GM12878 (cell line): ENCODE measurements around the gene PNMT. TPM values are rescaled to one million over a fixed set of nuclear protein-coding genes. Genes with fewer than 3 reads are reported as not detected.

Experiments
- ATAC-seq: fragments of 200-7000 bp; cut with Tn5 transposase; 3 replicates; pipeline ENCODE4 v1.9.1; 2020; ENCODE audit warnings: mild to moderate bottlenecking, moderate library complexity
- BruUV-seq: library from RNA; stranded (reverse); fragments of 400-500 nt; replicated peaks from 2 replicates; lab custom pipeline; 2021; lab: Mats Ljungman, UMichigan
- CTCF ChIA-PET: fragments of 300-600 bp; sonication (Branson Sonifier 250); formaldehyde crosslinking; extraction: SDS; loops from one replicate; lab custom pipeline; 2021; ENCODE audit warnings: inconsistent platforms; lab: Yijun Ruan, JAX
- POLR2A ChIA-PET: fragments of 350-600 bp; formaldehyde crosslinking; extraction: SDS; loops from one replicate; lab custom pipeline; 2021; ENCODE audit warnings: inconsistent platforms; lab: Charles Lee
- RAD21 ChIA-PET: fragments of 300-600 bp; sonication (Branson Sonifier 250); formaldehyde crosslinking; loops from one replicate; lab custom pipeline; 2023; ENCODE audit warnings: antibody characterized with exemption; ENCODE audit not compliant: unreplicated experiment; lab: Charles Lee
- SMC1A ChIA-PET: fragments of 300-600 bp; sonication (Branson Sonifier 250); formaldehyde crosslinking; loops from one replicate; lab custom pipeline; 2023; ENCODE audit not compliant: unreplicated experiment, uncharacterized antibody; lab: Charles Lee
- DNase-seq: peaks from one replicate; pipeline ENCODE4 v3.0.0-alpha.2; 2011; ENCODE audit warnings: low read depth, low spot score
- FAIRE-seq: peaks from 3 replicates; lab custom pipeline; 2011; peaks lifted over from hg19 to GRCh38; lab: Jason Lieb, UNC
- H2AFZ ChIP-seq: 2 replicates; pipeline ENCODE4 v1.6.0; 2011; ENCODE audit warnings: low read depth, low read length, control low read depth; ENCODE audit not compliant: control insufficient read depth
- H3K27ac ChIP-seq: 2 replicates; pipeline ENCODE4 v1.5.1; 2011; ENCODE audit warnings: control low read depth; ENCODE audit not compliant: control insufficient read depth, insufficient read depth
- H3K27me3 ChIP-seq, 2 experiments: replicated peaks in 1 of 2; 2 replicates each; pipeline versions ENCODE4 v1.6.0 to v1.6.1; 2011; ENCODE audit warnings: low read length in 1 of 2; ENCODE audit not compliant: control insufficient read depth in 2 of 2, insufficient read depth in 2 of 2
- H3K36me3 ChIP-seq, 2 experiments: 2 replicates each; pipeline ENCODE4 v1.5.1; 2011; ENCODE audit warnings: low read length in 1 of 2; ENCODE audit not compliant: control insufficient read depth in 2 of 2, insufficient read depth in 2 of 2
- H3K4me1 ChIP-seq: 2 replicates; pipeline ENCODE4 v1.6.1; 2011; ENCODE audit warnings: mild to moderate bottlenecking, low read length, moderate library complexity, mixed read lengths; ENCODE audit not compliant: control insufficient read depth, insufficient read depth
- H3K4me2 ChIP-seq: 2 replicates; pipeline ENCODE4 v1.6.0; 2011; ENCODE audit warnings: control low read depth; ENCODE audit not compliant: control insufficient read depth, insufficient read depth
- H3K4me3 ChIP-seq: fragments of 200-600 bp; sonication (generic); 2 replicates; pipeline ENCODE4 v1.5.1; 2016
- H3K79me2 ChIP-seq: 2 replicates; pipeline ENCODE4 v1.6.0; 2011; ENCODE audit warnings: low read length; ENCODE audit not compliant: control insufficient read depth, insufficient read depth
- H3K9ac ChIP-seq: 2 replicates; pipeline ENCODE4 v1.8.0; 2011; ENCODE audit warnings: low read length, control low read depth, mixed read lengths; ENCODE audit not compliant: control insufficient read depth, insufficient read depth
- H3K9me3 ChIP-seq: replicated peaks from 3 replicates; pipeline ENCODE4 v1.5.1; 2011; ENCODE audit warnings: mild to moderate bottlenecking, low read length; ENCODE audit not compliant: control insufficient read depth, insufficient read depth
- H4K20me1 ChIP-seq: 2 replicates; pipeline ENCODE4 v1.6.0; 2011; ENCODE audit not compliant: control insufficient read depth, insufficient read depth
- E2F8 ChIP-seq: fragments of 450-650 bp; IDR thresholded peaks from 2 replicates; pipeline ENCODE4 v1.6.1; 2018; ENCODE audit warnings: mild to moderate bottlenecking, low read depth, moderate library complexity; ENCODE audit not compliant: partially characterized antibody
- FOXM1 ChIP-seq: IDR thresholded peaks from 2 replicates; pipeline ENCODE4 v1.6.1; 2012; ENCODE audit warnings: low read depth, mild to moderate bottlenecking, inconsistent platforms, low read length, moderate library complexity
- KDM1A ChIP-seq: fragments of 200-600 bp; sonication (generic); IDR thresholded peaks from 2 replicates; pipeline ENCODE4 v1.6.1; 2016; ENCODE audit warnings: borderline replicate concordance
- KLF5 ChIP-seq: fragments of 450-650 bp; IDR thresholded peaks from 2 replicates; pipeline ENCODE4 v1.6.1; 2014; ENCODE audit warnings: mild to moderate bottlenecking; ENCODE audit not compliant: partially characterized antibody
- LARP7 ChIP-seq: fragments of 450-650 bp; IDR thresholded peaks from 2 replicates; pipeline ENCODE4 v1.6.1; 2017; ENCODE audit warnings: mild to moderate bottlenecking
- MEF2B ChIP-seq: fragments of 450-650 bp; IDR thresholded peaks from 2 replicates; pipeline ENCODE4 v1.6.1; 2018; ENCODE audit warnings: mild to moderate bottlenecking, moderate library complexity; ENCODE audit not compliant: partially characterized antibody, poor library complexity, severe bottlenecking
- MXI1 ChIP-seq: fragments of 150-350 bp; IDR thresholded peaks from 2 replicates; pipeline ENCODE4 v1.6.1; 2011; ENCODE audit warnings: low read depth, mild to moderate bottlenecking, inconsistent platforms, low read length, improper control_type of control experiment
- MYB ChIP-seq: fragments of 150-350 bp; IDR thresholded peaks from 2 replicates; pipeline ENCODE4 v1.6.1; 2014; ENCODE audit warnings: mild to moderate bottlenecking, low read depth, low read length, borderline replicate concordance
- NFYA ChIP-seq: IDR thresholded peaks from 2 replicates; pipeline ENCODE4 v1.6.1; 2011; ENCODE audit warnings: low read depth, mild to moderate bottlenecking, low read length, improper control_type of control experiment, borderline replicate concordance
- NFYB ChIP-seq: IDR thresholded peaks from 2 replicates; pipeline ENCODE4 v1.6.1; 2011; ENCODE audit warnings: low read depth, mild to moderate bottlenecking, low read length, improper control_type of control experiment, moderate library complexity; ENCODE audit not compliant: insufficient read depth
- RCOR1 ChIP-seq: conservative IDR thresholded peaks from 2 replicates; pipeline ENCODE4 v1.6.1; 2012; ENCODE audit warnings: low read depth, low read length, improper control_type of control experiment
- RUNX3 ChIP-seq: IDR thresholded peaks from 2 replicates; pipeline ENCODE4 v1.6.1; 2012; ENCODE audit warnings: low read length, inconsistent platforms
- USF1 ChIP-seq: IDR thresholded peaks from 2 replicates; pipeline ENCODE4 v1.6.1; 2011; ENCODE audit warnings: borderline replicate concordance, low read depth, mild to moderate bottlenecking, moderate library complexity, mixed read lengths, low read length; ENCODE audit not compliant: insufficient read depth; ENCODE audit errors: extremely low read length
- ZBTB33 ChIP-seq: fragments of 450-650 bp; IDR thresholded peaks from 2 replicates; pipeline ENCODE4 v1.6.1; 2017; ENCODE audit warnings: mild to moderate bottlenecking
- ZNF217 ChIP-seq: fragments of 450-650 bp; IDR thresholded peaks from 2 replicates; pipeline ENCODE4 v1.6.1; 2017; ENCODE audit warnings: antibody characterized with exemption, mild to moderate bottlenecking
- ZNF622 ChIP-seq: fragments of 450-650 bp; IDR thresholded peaks from 2 replicates; pipeline ENCODE4 v1.6.1; 2017; ENCODE audit warnings: mild to moderate bottlenecking, inconsistent platforms
- WGBS: methylation state at CpG from one replicate; pipeline ENCODE4 v1.1.6; 2016; ENCODE audit warnings: low lambda C conversion rate; ENCODE audit not compliant: insufficient replicate concordance, insufficient coverage; ENCODE audit errors: missing lambda C conversion rate; 5-methylcytosine and 5-hydroxymethylcytosine counted together
- in situ Hi-C: fragments of 300-500 bp; cut with MboI; formaldehyde crosslinking; loops from 9 replicates; pipeline ENCODE4 v1.14.3; 2018; ENCODE audit warnings: mixed read lengths
- intact Hi-C: fragments of 100-400 bp; cut with micrococcal nuclease; formaldehyde crosslinking; loops from one replicate; pipeline ENCODE4 v1.14.2; 2022; ENCODE audit not compliant: unreplicated experiment
- polyA plus RNA-seq, 11 experiments: library from polyadenylated mRNA; depleted of rRNA in 4 of 11; unstranded in 6 of 11; stranded (reverse) in 5 of 11; fragments of >200 nt; fragmentation: Nextera tagmentation in 4 of 11; fragmentation: Illumina TruSeq in 1 of 11; extraction: Ambion mirVana in 4 of 11; extraction: Trizol in 1 of 11; gene quantifications; 1 replicate in 1 of 11; 2 replicates in 10 of 11; pipeline versions ENCODE4 v1.2.1 to v1.2.3, GENCODE V29; 2011 to 2016; ENCODE audit warnings: inconsistent platforms in 2 of 11, missing spikeins in 2 of 11, low read depth in 1 of 11
- total RNA-seq, 4 experiments: library from RNA; depleted of rRNA in 3 of 4; stranded (reverse); fragments of >200 nt in 3 of 4; fragmentation: Illumina TruSeq in 1 of 4; extraction: Trizol in 1 of 4; gene quantifications; 2 replicates each; pipeline versions ENCODE4 v1.2.1 to v1.2.3, GENCODE V29; 2013 to 2021
- TF ChIP-seq, protein P1 (sequence below): fragments of 450-650 bp; IDR thresholded peaks from 2 replicates; pipeline ENCODE4 v1.6.1; 2017; ENCODE audit warnings: low read depth, mild to moderate bottlenecking, moderate library complexity

The PNMT gene
- total and polyA plus RNA-seq, 10 of the 15 experiments (the other 5 are each of a cell fraction or from before 2014, with no cell fraction given), result not detected

- in situ Hi-C loops (no loop called here), intact Hi-C loops (no loop called here)
- no peaks in the 10 kb centered on the region for H3K27me3 ChIP-seq
- no peak for FAIRE-seq
- ChIA-PET RAD21 (interaction anchor here (0.6 kb wide), 1 partner anchor 441 kb away, joined by 4 read pairs; the partner anchor contains the start of gene RPL19), SMC1A (interaction anchor here (1.0 kb wide), 1 partner anchor 30 kb away, joined by 3 read pairs; no protein-coding TSS in a partner anchor), POLR2A (interaction anchor here (0.5 kb wide), 1 partner anchor 135 kb away, joined by 5 read pairs; no protein-coding TSS in a partner anchor), CTCF (interaction anchor here (0.7 to 15.5 kb wide), 5 partner anchors 10 to 386 kb away, joined by 3 to 225 read pairs (median 10); no protein-coding TSS in a partner anchor)
- BruUV-seq, result no TSS peak
- no peaks in the 10 kb centered on the region; a peak in 1 of 4 replicates for H3K36me3 ChIP-seq
- H3K27ac ChIP-seq, result no peak overlapping the region
- H2AFZ ChIP-seq, result no peak overlapping the region
- 83% methylated on average over 4 of the region's 4 CpGs for WGBS
- peaks cover 3% of the 10 kb centered on the region; the same call in 1 of the 2 replicates for H4K20me1 ChIP-seq
- H3K9me3 ChIP-seq, result no peaks in the 10 kb centered on the region
- H3K4me2 ChIP-seq, result 0 out of 2 replicates have a peak overlapping the region, but pooled peaks have one; percentile 20
- H3K9ac ChIP-seq, result no peak overlapping the region
- no peak overlapping the region for H3K4me3 ChIP-seq
- no peak for DNase-seq
- peaks cover 20% of the 10 kb centered on the region for H3K4me1 ChIP-seq
- H3K79me2 ChIP-seq, result peaks cover 39% of the 10 kb centered on the region
- no peak for ATAC-seq
- TF ChIP-seq E2F8, result no peak
- TF ChIP-seq ZNF217, result no peak
- TF ChIP-seq ZBTB33, result no peak
- no peak for TF ChIP-seq RUNX3
- no peak for TF ChIP-seq NFYB
- no peak for TF ChIP-seq FOXM1
- no peak for TF ChIP-seq USF1
- TF ChIP-seq ZNF622, result no peak
- TF ChIP-seq KLF5, result no peak
- TF ChIP-seq NFYA, result no peak
- TF ChIP-seq MEF2B, result no peak
- TF ChIP-seq MXI1, result no peak
- TF ChIP-seq MYB, result no peak
- no peak for TF ChIP-seq KDM1A
- TF ChIP-seq, protein P1, sequence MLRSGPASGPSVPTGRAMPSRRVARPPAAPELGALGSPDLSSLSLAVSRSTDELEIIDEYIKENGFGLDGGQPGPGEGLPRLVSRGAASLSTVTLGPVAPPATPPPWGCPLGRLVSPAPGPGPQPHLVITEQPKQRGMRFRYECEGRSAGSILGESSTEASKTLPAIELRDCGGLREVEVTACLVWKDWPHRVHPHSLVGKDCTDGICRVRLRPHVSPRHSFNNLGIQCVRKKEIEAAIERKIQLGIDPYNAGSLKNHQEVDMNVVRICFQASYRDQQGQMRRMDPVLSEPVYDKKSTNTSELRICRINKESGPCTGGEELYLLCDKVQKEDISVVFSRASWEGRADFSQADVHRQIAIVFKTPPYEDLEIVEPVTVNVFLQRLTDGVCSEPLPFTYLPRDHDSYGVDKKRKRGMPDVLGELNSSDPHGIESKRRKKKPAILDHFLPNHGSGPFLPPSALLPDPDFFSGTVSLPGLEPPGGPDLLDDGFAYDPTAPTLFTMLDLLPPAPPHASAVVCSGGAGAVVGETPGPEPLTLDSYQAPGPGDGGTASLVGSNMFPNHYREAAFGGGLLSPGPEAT, result no peak
- TF ChIP-seq LARP7, result no peak
- no peak for TF ChIP-seq RCOR1
Observed at GRCh38 chr17:39640591-39641031, 27.6 kb upstream of the PNMT start.
